Large intestine (tissue), 3 donors: ENCODE results near the gene CACNA1C. TPM values are rescaled to one million over a fixed set of nuclear protein-coding genes. Genes with fewer than 3 reads are reported as not detected.

Experiments
- DNase-seq, 2 donors: peaks; one replicate each; pipeline versions ENCODE4 v3.0.0 to v3.0.0-alpha.2; 2013
- H3K27ac ChIP-seq: one replicate; pipeline ENCODE4 v1.5.1; 2013; ENCODE audit warnings: low read length
- H3K27me3 ChIP-seq: 2 replicates; pipeline ENCODE4 v1.6.1; 2013; ENCODE audit warnings: low read length; ENCODE audit not compliant: control insufficient read depth, insufficient read depth
- H3K36me3 ChIP-seq: 2 replicates; pipeline ENCODE4 v1.6.1; 2013; ENCODE audit warnings: low read length; ENCODE audit not compliant: control insufficient read depth, insufficient read depth
- H3K4me1 ChIP-seq: one replicate; pipeline ENCODE4 v1.6.1; 2013; ENCODE audit warnings: low read length; ENCODE audit not compliant: control insufficient read depth, insufficient read depth
- H3K4me3 ChIP-seq: one replicate; pipeline ENCODE4 v1.5.1; 2013; ENCODE audit warnings: low read length
- H3K9me3 ChIP-seq: one replicate; pipeline ENCODE4 v1.6.1; 2013; ENCODE audit warnings: mild to moderate bottlenecking, low read depth, low read length, moderate library complexity; ENCODE audit not compliant: control insufficient read depth
- WGBS: methylation state at CpG from one replicate; pipeline ENCODE4 v1.1.5; 2013; ENCODE audit warnings: low lambda C conversion rate; ENCODE audit not compliant: insufficient coverage; 5-methylcytosine and 5-hydroxymethylcytosine counted together
- polyA plus RNA-seq: library from polyadenylated mRNA; unstranded; fragments of 120-200 nt; gene quantifications from one replicate; pipeline ENCODE4 v1.2.1, GENCODE V29; 2013

The CACNA1C gene
- polyA plus RNA-seq, 1 donor, result 5.9 TPM

DNA sequence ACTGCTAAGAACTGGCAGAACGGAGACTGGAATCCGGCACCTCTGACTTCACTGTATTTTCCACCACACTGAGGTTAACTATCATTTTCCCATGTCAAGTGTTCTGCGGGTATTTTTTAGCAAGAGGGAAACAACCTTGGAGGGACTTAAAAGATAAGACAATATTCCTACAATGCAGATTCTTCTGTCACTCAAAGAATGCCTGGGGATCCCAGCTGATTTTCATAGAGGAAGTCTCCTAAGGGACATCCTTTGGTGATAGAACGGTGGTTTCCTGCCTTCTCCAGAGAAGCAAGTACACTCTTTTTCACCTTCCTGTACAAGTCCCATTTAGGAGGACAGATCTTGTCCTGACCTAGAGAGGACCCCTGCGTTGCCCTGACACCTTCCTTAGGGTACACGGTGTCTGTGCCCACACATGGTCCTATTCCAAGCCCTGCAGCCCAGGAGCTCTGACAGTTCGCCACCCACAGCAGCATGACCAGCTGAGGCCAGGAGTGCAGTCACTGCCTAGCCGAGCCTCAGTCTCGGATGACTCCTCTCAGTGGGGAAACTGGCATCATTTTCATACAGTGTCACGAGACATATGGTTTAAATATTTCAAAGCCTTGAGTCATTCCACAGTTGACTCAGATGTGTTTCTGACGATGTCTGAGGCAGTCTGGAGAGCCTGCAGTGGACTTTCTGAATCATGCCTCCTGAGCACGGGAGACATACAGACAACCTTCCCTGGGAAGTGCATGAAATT lies 560.7 kb downstream of the CACNA1C start:
- H3K27me3 ChIP-seq, result no peaks in the 10 kb centered on the region
- no peaks in the 10 kb centered on the region for H3K9me3 ChIP-seq
- H3K36me3 ChIP-seq, result no peaks in the 10 kb centered on the region
- no peaks in the 10 kb centered on the region for H3K4me1 ChIP-seq
- no peak overlapping the region for H3K27ac ChIP-seq
- no peak overlapping the region for H3K4me3 ChIP-seq
- WGBS, result no CpG with 5 or more reads among the region's 12 CpGs
- no peak for DNase-seq

DNA sequence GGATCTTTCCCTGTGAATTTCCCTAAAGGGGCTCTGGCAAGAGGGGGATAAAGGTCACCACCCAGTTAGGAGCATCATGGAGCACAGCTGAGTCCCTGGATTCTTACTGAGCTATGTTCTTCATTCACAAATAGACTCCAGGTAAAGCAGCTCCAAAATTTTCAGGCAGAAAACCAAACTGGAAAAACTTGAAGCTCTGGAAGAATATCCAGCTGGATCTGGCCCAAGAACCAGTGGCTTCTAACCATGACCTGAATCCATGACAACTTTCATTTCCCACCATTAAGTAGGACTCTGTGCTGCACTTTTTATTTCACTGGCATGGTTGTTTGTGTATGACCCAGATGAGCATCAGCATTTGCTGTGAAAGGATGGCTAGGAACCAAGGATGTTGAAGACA lies 561.6 kb downstream of the CACNA1C start:
- no peak overlapping the region for H3K27ac ChIP-seq
- no peaks in the 10 kb centered on the region for H3K9me3 ChIP-seq
- H3K36me3 ChIP-seq, result no peaks in the 10 kb centered on the region
- no peak overlapping the region for H3K4me3 ChIP-seq
- H3K27me3 ChIP-seq, result no peaks in the 10 kb centered on the region
- no peaks in the 10 kb centered on the region for H3K4me1 ChIP-seq
- no peak for DNase-seq

DNA sequence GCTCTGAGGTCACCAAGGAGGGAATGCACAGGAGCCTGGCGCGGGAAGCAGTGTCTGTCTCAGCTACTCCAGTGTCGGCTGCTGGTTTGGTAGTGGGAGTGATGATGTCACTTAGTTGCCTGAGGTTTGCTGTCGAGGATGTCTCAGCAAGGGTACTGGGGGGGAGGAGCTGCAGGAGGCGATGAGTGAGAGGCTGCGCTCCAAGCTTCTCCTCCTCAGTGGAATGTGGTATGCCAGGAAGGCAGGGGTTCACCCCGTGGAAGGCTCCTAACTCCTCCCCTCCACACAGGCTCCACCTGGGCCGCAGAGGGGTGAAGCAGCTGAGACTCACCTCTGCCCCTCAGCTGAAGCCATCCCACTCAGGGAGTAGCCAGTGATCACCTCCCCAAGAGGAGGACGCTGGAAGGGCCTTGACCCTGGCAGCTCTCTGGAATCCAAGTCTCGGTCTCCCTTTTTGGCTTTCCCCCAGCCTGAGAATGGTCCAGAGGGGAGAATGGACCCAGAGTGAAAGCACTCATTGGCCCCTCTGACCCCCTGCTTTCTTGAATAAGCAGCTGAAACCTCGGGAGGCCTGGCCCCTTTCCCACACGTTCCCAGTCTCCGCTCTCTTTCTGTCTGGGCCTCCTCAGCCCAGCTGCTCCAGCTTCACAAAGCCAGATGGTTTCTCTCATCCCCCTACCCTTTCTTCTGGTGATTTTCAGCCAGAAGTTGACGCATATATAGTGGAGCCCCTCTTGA lies 563.0 kb downstream of the CACNA1C start:
- peak; percentile 19 for DNase-seq
- H3K27ac ChIP-seq, result no peak overlapping the region
- no peaks in the 10 kb centered on the region for H3K27me3 ChIP-seq

DNA sequence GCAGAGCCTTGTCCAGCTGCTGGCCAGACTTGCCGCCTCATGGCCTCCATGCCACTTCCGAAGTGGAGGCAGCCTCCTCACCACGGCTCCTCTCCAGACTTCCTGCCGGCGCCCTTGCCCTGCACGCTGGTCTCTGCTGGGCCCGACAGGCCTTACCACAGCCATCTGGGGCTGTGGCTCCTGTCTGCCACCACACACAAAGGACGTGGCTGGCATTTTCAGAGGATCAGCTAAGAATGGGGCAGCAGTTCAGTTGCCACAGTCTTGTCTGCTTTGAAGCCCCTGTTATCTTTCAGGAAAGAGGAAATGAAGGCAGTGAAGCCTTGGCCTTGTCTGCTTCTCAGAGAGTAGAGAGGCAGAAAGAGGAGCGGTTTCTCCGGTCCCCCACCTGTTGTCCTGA lies 564.0 kb downstream of the CACNA1C start:
- no peaks in the 10 kb centered on the region for H3K9me3 ChIP-seq
- H3K4me3 ChIP-seq, result no peak overlapping the region
- H3K27ac ChIP-seq, result no peak overlapping the region
- H3K36me3 ChIP-seq, result no peaks in the 10 kb centered on the region
- no CpG with 5 or more reads among the region's 10 CpGs for WGBS
- no peak for DNase-seq
- no peaks in the 10 kb centered on the region for H3K4me1 ChIP-seq
- no peaks in the 10 kb centered on the region for H3K27me3 ChIP-seq

More for the DNA sequence above, 563.0 kb downstream of the CACNA1C start:
- Histone ChIP-seq H3K36me3 (no peaks in the 10 kb centered on the region), H3K4me1 (no peaks in the 10 kb centered on the region), H3K9me3 (no peaks in the 10 kb centered on the region), H3K4me3 (no peak overlapping the region)
- WGBS, result no CpG with 5 or more reads among the region's 14 CpGs

DNA sequence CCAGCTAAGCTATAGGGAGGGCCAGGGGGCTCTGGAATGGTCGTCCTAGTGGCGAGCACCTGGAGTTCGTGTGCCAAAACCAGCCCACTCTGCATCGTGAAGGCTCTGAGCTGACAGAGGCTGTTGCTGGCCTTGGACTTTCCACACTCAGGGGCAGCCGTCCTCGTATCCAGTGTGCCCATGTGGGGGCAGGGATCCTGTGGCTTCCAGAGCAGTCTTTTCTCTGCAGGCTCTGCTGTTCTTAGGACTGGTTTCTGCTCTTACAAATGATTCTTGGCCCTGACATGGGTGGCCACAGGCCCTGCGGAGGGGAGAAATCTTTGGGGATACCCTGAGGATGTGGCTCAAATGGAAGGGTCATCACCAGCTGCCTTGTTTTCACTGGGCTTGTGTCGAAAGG lies 564.6 kb downstream of the CACNA1C start:
- Histone ChIP-seq H3K27me3 (no peaks in the 10 kb centered on the region), H3K4me3 (no peak overlapping the region), H3K27ac (no peak overlapping the region), H3K4me1 (no peaks in the 10 kb centered on the region), H3K36me3 (no peaks in the 10 kb centered on the region), H3K9me3 (no peaks in the 10 kb centered on the region)
- no peak for DNase-seq
- no CpG with 5 or more reads among the region's 8 CpGs for WGBS

DNA sequence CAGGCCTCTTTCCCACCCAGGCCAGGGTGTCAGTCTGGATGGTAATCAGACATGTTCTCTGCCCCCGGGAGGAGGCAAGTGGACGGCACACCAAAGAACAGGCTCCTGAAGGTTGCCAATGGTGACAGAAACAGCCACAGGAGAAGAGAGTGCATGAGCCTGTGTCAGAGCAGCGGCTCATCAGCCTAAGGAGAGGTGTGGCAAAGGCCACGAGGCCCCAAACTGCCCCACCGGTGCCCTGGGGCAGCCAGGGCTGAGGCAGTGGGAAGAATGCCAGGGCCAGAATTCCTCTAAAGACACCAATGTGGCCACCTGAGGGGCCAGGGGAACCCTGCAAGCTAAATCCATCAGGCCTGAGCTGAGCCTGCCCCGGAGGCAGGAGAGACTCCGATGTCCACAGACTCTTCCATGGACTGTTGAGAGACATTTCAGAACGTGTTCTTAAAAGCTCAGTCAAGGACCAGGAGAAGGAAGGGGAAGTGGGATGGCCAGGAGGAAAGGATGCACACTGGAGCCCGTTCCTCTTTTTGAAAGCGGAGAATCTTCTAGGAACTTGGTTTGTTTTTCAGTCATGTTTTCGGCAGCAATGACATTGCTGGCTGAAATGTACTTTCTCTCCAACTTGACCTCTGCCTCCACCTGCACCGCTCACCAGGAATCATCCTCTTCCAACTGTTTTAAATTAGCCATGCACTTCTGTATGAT lies 565.7 kb downstream of the CACNA1C start:
- no peaks in the 10 kb centered on the region for H3K4me1 ChIP-seq
- DNase-seq, result no peak
- WGBS, result no CpG with 5 or more reads among the region's 12 CpGs
- no peak overlapping the region for H3K4me3 ChIP-seq
- H3K9me3 ChIP-seq, result no peaks in the 10 kb centered on the region
- H3K36me3 ChIP-seq, result no peaks in the 10 kb centered on the region
- H3K27me3 ChIP-seq, result no peaks in the 10 kb centered on the region
- H3K27ac ChIP-seq, result no peak overlapping the region

DNA sequence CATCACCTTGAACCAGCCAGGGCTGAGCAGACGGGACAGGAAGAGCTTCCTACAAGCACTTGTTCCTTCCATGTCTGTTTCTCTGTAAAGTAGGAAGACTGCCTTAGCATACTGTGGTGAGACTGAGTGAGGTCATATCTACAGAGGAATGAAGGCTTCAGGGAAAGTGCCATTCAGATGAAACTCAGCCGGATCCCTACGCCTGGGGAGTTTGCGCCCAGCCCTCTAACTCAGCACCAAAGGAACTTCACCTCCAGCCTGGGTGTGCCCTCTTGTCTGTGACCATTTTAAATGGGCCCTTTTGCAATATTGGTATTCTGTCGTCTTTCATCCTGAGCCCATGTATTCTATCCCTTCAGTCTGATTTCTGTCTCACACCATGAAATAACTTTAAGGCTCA lies 566.3 kb downstream of the CACNA1C start:
- no peak overlapping the region for H3K4me3 ChIP-seq
- no peaks in the 10 kb centered on the region for H3K36me3 ChIP-seq
- H3K4me1 ChIP-seq, result no peaks in the 10 kb centered on the region
- no peaks in the 10 kb centered on the region for H3K27me3 ChIP-seq
- no peak for DNase-seq
- WGBS, result no CpG with 5 or more reads among the region's 5 CpGs
- no peaks in the 10 kb centered on the region for H3K9me3 ChIP-seq
- no peak overlapping the region for H3K27ac ChIP-seq

DNA sequence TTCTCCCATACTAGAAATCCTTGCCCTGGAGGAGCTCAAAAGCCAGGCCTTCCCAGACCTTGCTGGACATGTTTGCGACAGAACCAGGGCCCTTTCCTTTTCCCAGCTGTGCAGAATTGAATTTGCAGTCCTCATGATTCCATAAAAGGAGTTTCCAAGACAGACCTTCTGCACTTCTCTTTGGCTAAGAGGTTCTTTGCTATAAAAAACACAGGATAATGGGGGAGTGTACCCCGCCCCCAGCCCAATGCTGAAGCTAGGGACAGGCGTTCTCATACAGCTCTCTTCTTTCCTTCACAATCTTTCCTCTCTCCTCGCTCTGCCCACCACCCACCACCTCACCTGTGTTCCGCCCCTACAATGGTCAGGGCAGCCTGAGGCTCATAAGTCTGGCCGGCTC lies 569.7 kb downstream of the CACNA1C start:
- Histone ChIP-seq H3K9me3 (no peaks in the 10 kb centered on the region), H3K27ac (no peak overlapping the region), H3K36me3 (no peaks in the 10 kb centered on the region), H3K27me3 (peaks cover 4% of the 10 kb centered on the region), H3K4me3 (no peak overlapping the region), H3K4me1 (no peaks in the 10 kb centered on the region)
- DNase-seq, result no peak
- WGBS, result no CpG with 5 or more reads among the region's 6 CpGs

DNA sequence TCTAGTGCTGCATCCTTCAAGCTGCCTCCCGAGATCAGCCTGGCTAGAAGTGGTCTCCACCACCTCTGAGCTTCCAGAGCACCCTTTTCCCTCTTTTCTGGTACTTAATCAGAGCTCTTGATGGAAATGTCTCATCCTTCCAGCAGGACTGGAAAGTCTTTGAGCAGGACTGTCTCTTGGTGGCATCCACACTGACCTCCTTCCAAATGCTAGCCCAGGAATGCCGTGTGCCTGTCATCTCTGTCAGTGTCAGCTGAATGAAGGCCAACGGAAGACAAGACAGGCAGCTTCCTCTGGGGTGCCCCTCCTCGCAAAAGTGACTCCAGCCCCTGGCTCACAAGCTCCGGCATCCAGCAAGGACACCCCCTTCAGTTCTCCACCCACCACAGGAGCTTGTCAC lies 570.7 kb downstream of the CACNA1C start:
- no peak for DNase-seq
- H3K27ac ChIP-seq, result no peak overlapping the region

DNA sequence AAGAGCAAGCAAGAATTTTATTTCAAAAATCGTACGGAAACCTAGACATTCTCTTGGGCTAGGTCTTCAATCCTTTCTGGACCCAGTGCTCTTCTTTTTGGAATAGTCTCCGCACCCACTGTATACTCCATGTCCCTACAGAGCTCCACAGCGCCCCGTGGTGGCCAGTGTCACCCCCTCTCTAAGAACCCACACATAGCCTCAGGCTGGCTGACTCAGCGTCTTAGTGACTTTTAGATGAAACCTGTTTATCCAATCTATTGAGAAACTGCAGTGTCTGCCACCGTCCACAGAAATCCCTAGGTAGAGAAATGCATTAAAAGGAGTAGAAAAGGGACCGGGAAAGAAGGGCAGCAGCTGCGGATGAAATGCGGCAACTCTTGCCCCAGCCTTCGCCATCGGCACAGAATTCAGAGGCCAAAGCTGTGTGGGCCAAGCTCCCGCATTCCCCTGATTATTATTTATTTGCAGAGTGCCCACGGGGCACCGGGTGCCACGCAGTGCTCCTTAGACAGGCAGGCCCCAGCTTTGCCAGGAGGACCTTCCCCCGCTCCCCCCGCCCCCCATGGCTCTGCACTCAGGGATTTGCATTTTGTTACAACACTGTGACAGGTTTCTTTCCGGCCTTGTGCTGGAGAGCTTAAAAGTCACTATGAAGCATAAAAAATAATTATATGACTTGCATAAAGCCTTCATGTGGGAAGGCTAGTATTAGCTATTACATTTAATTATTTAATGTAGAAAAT lies 571.9 kb downstream of the CACNA1C start:
- Histone ChIP-seq H3K36me3 (no peaks in the 10 kb centered on the region), H3K27me3 (peaks cover 8% of the 10 kb centered on the region), H3K4me1 (no peaks in the 10 kb centered on the region), H3K4me3 (no peak overlapping the region), H3K27ac (no peak overlapping the region), H3K9me3 (no peaks in the 10 kb centered on the region)
- WGBS, result 75% methylated on average over 2 of the region's 19 CpGs
- no peak for DNase-seq

More for the DNA sequence above, 570.7 kb downstream of the CACNA1C start:
- H3K27me3 ChIP-seq, result peaks cover 8% of the 10 kb centered on the region
- H3K4me1 ChIP-seq, result no peaks in the 10 kb centered on the region
- no peak overlapping the region for H3K4me3 ChIP-seq
- no peaks in the 10 kb centered on the region for H3K36me3 ChIP-seq
- no CpG with 5 or more reads among the region's 5 CpGs for WGBS
- no peaks in the 10 kb centered on the region for H3K9me3 ChIP-seq
